Sciatic nerve (tissue), 2 donors: Measurements from ENCODE around the gene SF3B3. TPM values are rescaled to one million over a fixed set of nuclear protein-coding genes. Genes with fewer than 3 reads are reported as not detected.
"Not testable (repeated sequence)": the region's sequence is repeated elsewhere in the genome, so short reads cannot be mapped to it uniquely, and the experiment has no call there.

ENCODE experiments used
- ATAC-seq: fragments of 200-7000 bp; cut with Tn5 transposase; one replicate; pipeline ENCODE4 v1.9.1; 2020; ENCODE audit warnings: mild to moderate bottlenecking, moderate library complexity
- DNase-seq: peaks from one replicate; pipeline ENCODE4 v3.0.0-alpha.2; 2020; ENCODE audit warnings: low spot score
- intact Hi-C: fragments of 100-400 bp; cut with DNase I; formaldehyde crosslinking; loops from one replicate; pipeline ENCODE4 v1.14.2; 2022
- total RNA-seq: library from RNA; stranded (reverse); fragmentation: NEBNext Ultra II Directional; extraction: Animal tissue kit (Norgen Biotek cat#: 25700); gene quantifications from one replicate; pipeline ENCODE4 v1.2.1, GENCODE V29; 2021
- donor health status: DM: no; HTN: no; CAD: no.
- donor health status: DM: no; HTN: no; CAD: no.

Gene SF3B3
- total RNA-seq, 1 donor from 2014 or later, result 207 TPM

GRCh38 chr16:70577256-70577698 lies 53.7 kb downstream of the SF3B3 start:
- DNase-seq (peak; percentile 76), ATAC-seq (peak; percentile 15)
- intact Hi-C loops, result loop anchor here (10.0 kb wide), 2 partner anchors 52 to 68 kb away; partner anchors contain the start of genes COG4, IL34 and SF3B3

GRCh38 chr16:70578035-70578434 lies 54.4 kb downstream of the SF3B3 start:
- intact Hi-C loops, result loop anchor here (10.0 kb wide), 2 partner anchors 53 to 67 kb away; partner anchors contain the start of genes COG4, IL34 and SF3B3
- ATAC-seq (no peak), DNase-seq (peak; percentile 21)

- ATAC-seq (no peak), DNase-seq (no peak)
- intact Hi-C loops, result loop anchor here (10.0 kb wide), 2 partner anchors 54 to 66 kb away; partner anchors contain the start of genes COG4, IL34 and SF3B3
These were observed 55.6 kb downstream of the SF3B3 start for GRCh38 chr16:70579248-70579647.

GRCh38 chr16:70579648-70580630 lies 56.3 kb downstream of the SF3B3 start:
- ATAC-seq (peak; percentile 77), DNase-seq (peak; percentile 82)
- intact Hi-C loops, result loop anchor here (10.0 kb wide), 2 partner anchors 55 to 65 kb away; partner anchors contain the start of genes COG4, IL34 and SF3B3

GRCh38 chr16:70582280-70582978 lies 58.8 kb downstream of the SF3B3 start:
- DNase-seq (no peak), ATAC-seq (no peak)
- intact Hi-C loops, result no loop called here

DNA sequence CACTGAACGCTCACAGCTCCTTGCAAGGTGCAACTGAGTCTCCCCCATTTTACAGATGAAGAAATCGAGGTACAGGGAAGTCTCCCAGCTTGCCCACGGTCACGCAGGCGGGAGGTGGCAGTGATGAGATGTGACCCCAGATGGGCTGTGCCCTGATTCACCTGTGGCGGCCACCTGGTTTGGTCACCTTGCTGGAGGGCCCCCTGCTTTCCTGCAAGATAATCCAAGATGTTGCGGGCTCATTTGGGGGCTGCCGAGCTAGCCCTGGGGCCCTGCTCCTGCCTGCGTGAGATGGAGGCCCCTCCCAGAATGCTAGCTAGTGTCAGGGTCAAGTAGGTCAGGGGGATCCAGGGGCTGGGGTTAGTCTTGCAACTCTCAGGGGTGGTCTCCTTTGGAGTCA lies 63.1 kb downstream of the SF3B3 start:
- DNase-seq (no peak), ATAC-seq (no peak)
- intact Hi-C loops, result no loop called here

GRCh38 chr16:70588565-70588964 lies 64.9 kb downstream of the SF3B3 start:
- intact Hi-C loops, result no loop called here
- ATAC-seq (no peak), DNase-seq (no peak)

- ATAC-seq, intact Hi-C loops, DNase-seq: not testable (repeated sequence)
These were observed 65.8 kb downstream of the SF3B3 start for GRCh38 chr16:70589416-70589815.

- ATAC-seq (peak; percentile 68), DNase-seq (peak; percentile 72)
- intact Hi-C loops, result no loop called here
These were observed 66.4 kb downstream of the SF3B3 start for GRCh38 chr16:70589998-70590471.

GRCh38 chr16:70590722-70591415 lies 67.3 kb downstream of the SF3B3 start:
- peak; percentile 69 for DNase-seq
- peak; percentile 62 for ATAC-seq
- intact Hi-C loops, result no loop called here

DNA sequence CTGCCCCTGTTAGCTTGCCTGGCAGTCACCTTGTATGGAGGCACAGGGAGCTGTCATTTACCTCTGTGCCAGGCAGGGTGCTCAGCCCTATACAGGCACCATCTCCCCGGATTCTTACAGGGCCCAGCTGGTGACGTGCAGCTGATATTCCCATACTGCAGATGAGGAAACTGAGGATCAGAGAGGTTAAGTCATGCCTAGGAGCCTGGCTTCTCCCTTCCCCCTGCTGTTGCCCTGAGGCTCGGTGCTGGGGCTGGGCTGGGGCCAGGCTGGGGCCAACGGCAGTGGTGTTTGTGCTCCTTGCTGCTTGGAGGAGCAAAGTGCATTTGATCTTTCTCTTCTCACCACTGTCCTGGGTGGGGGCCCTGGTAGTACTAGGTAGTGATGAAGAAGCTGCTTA lies 68.0 kb downstream of the SF3B3 start:
- DNase-seq, result no peak
- intact Hi-C loops, result no loop called here
- peak; percentile 13 for ATAC-seq

GRCh38 chr16:70592106-70592571 lies 68.5 kb downstream of the SF3B3 start:
- no peak for DNase-seq
- peak; percentile 48 for ATAC-seq

DNA sequence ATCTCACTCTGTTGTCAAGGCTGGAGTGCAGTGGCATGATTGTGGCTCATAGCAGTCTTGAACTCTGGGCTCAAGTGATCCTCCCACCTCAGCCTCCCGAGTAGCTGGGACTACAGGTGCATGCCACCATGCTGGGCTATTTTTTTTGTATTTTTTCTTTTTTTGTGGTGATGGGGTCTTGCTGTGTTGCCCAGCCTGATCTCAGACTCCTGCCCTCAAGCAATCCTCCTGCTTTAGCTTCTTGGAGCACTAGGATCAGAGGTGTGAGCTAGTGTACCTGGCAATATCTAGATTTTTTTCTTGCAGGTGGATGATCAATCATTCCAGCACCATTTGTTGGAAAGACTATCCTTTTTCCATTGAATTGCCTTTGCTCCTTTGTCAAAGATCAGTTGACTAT lies 69.9 kb downstream of the SF3B3 start:
- intact Hi-C loops, result no loop called here
- no peak for DNase-seq
- ATAC-seq, result no peak

More at GRCh38 chr16:70592106-70592571, 68.5 kb downstream of the SF3B3 start:
- intact Hi-C loops, result no loop called here

GRCh38 chr16:70594569-70594968 lies 71.0 kb downstream of the SF3B3 start:
- intact Hi-C loops, result no loop called here
- ATAC-seq, result peak; percentile 27
- DNase-seq, result no peak

- intact Hi-C loops, result no loop called here
- ATAC-seq, result no peak
- DNase-seq, result no peak
These were observed 73.7 kb downstream of the SF3B3 start for GRCh38 chr16:70597135-70597835.

DNA sequence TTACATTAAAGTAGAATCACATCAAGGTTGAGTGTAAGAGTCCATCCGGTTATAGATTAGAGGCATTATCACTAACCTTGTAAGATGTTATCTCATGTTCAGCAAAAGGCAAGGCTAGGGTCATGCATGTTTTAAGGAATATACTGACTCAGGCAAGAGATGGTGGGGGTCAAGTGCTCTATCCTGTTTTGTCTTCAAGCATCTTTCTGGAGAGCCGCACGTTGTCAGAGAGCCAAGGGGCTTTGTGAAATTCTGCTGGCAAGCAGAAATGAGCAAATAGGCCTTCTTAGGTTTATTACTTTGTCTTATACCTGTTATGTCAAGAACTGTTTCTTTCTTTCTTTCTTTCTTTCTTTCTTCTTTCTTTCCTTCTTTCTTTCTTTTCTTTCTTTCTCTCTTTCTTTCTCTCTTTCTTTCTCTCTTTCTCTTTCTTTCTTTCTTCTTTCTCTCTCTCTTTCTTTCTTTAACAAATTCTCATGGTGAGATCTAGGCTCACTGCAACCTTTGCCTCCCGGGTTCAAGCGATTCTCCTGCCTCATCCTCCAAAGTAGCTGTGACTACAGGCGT lies 75.4 kb downstream of the SF3B3 start:
- intact Hi-C loops, result no loop called here
- no peak for ATAC-seq
- DNase-seq, result no peak

DNA sequence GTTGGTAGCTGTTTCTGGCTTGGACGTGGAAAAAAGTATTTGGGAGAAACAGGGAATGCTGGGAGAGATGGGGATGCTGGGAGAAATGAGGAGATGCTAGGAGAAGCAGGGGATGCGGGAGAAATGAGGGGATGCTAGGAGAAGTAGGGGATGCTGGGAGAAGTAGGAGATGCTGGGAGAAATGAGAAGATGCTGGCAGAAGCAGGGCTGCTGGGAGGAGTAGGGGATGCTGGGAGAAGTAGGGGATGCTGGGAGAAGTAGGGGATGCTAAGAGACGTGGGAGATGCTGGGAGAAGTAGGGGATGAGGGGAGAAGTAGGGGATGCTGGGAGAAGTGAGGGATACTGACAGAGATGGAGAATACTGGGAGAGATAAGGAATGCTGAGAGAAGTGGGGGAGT lies 77.1 kb downstream of the SF3B3 start:
- no peak for DNase-seq
- intact Hi-C loops, result no loop called here

More for the DNA sequence above, 77.1 kb downstream of the SF3B3 start:
- no peak for ATAC-seq
